ENCODE results near the gene SORL1.

Gene SORL1

GRCh38 chr11:121664144-121664543, 212.0 kb downstream of the SORL1 start:
- DNase-seq: no peak

GRCh38 chr11:121665206-121665838, 213.2 kb downstream of the SORL1 start:
- no peak for DNase-seq

GRCh38 chr11:121667836-121668235, 215.7 kb downstream of the SORL1 start:
- no peak for DNase-seq

GRCh38 chr11:121669422-121669821, 217.3 kb downstream of the SORL1 start:
- no peak for DNase-seq

- no peak for DNase-seq
Measured at GRCh38 chr11:121670266-121670665, 218.2 kb downstream of the SORL1 start.

GRCh38 chr11:121670805-121671282, 218.7 kb downstream of the SORL1 start:
- no peak for DNase-seq

- DNase-seq: no peak
Measured at GRCh38 chr11:121671283-121672168, 219.4 kb downstream of the SORL1 start.

- no peak for DNase-seq
Measured at GRCh38 chr11:121672630-121673487, 220.7 kb downstream of the SORL1 start.

GRCh38 chr11:121681550-121682268, 229.6 kb downstream of the SORL1 start:
- DNase-seq: no peak
